ENCODE data around the gene TSPAN4. TPM values are rescaled to one million over a fixed set of nuclear protein-coding genes. Genes with fewer than 3 reads are reported as not detected.
A peak's percentile ranks its signal among the peaks of the same experiment; 100 is the strongest.

Gene TSPAN4
- total and polyA plus RNA-seq, 9 of the 15 experiments (the other 6 are each of a cell fraction or from before 2014, with no cell fraction given), result 0.07 to 31.0 (median 15.7) TPM

DNA sequence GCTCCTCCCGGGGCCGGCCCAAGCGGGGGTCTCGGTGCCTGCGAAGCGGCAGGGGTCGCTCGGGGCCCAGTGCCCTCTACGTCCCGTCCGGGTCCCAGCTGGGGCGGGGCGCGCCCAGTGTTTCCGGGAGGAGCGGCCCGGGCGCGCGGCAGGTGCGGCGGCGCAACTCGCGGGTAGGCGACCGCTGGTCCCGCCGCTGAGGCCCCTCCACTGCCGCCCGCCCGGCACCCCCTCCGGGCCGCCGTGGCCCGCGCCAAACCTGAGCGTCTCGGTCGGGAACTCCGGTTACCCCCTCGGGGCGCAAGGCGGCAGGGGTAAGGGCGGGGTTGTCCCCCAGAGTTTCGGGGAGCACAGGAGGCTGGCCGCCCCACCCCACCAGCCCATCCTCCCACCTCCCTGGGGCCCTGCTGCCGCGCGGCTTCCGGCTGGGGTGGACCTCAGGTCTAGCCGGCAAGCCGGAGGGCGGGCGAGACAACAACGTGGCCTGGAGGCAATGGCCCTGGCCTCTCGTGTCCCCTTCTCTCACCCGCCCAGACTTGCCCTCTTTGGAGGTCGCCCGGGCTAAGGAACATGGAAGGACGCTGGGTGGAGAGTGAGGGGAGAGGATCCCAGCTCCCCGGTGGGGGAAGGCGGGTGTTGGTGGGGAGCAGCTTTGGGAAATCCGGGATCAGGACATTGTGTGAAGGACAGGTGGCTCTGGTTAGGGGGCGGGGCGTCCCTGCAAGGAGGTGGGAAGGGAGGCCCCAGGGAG, 15.3 kb upstream of the TSPAN4 start (continued):
- TF ChIP-seq, protein P1, sequence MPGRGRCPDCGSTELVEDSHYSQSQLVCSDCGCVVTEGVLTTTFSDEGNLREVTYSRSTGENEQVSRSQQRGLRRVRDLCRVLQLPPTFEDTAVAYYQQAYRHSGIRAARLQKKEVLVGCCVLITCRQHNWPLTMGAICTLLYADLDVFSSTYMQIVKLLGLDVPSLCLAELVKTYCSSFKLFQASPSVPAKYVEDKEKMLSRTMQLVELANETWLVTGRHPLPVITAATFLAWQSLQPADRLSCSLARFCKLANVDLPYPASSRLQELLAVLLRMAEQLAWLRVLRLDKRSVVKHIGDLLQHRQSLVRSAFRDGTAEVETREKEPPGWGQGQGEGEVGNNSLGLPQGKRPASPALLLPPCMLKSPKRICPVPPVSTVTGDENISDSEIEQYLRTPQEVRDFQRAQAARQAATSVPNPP (IDR thresholded peaks at IDR 0.05; ENCODE audit: borderline replicate concordance, insufficient read depth, insufficient read length), result no peak
- no peak for TF ChIP-seq ZNF197 (CRISPR knock-in tag; IDR thresholded peaks at IDR 0.05; ENCODE audit: low read depth)
- TF ChIP-seq KLF6 (CRISPR knock-in tag; IDR thresholded peaks at IDR 0.05; ENCODE audit: borderline replicate concordance), result 0 out of 2 replicates have a peak, but pooled peaks have one; percentile 26
- TF ChIP-seq ZFX (CRISPR knock-in tag; IDR thresholded peaks at IDR 0.05), result peak; percentile 86
- TF ChIP-seq, protein P2, sequence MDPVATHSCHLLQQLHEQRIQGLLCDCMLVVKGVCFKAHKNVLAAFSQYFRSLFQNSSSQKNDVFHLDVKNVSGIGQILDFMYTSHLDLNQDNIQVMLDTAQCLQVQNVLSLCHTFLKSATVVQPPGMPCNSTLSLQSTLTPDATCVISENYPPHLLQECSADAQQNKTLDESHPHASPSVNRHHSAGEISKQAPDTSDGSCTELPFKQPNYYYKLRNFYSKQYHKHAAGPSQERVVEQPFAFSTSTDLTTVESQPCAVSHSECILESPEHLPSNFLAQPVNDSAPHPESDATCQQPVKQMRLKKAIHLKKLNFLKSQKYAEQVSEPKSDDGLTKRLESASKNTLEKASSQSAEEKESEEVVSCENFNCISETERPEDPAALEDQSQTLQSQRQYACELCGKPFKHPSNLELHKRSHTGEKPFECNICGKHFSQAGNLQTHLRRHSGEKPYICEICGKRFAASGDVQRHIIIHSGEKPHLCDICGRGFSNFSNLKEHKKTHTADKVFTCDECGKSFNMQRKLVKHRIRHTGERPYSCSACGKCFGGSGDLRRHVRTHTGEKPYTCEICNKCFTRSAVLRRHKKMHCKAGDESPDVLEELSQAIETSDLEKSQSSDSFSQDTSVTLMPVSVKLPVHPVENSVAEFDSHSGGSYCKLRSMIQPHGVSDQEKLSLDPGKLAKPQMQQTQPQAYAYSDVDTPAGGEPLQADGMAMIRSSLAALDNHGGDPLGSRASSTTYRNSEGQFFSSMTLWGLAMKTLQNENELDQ (CRISPR knock-in tag; IDR thresholded peaks at IDR 0.05; ENCODE audit: borderline replicate concordance), result no peak
- TF ChIP-seq, protein P3, sequence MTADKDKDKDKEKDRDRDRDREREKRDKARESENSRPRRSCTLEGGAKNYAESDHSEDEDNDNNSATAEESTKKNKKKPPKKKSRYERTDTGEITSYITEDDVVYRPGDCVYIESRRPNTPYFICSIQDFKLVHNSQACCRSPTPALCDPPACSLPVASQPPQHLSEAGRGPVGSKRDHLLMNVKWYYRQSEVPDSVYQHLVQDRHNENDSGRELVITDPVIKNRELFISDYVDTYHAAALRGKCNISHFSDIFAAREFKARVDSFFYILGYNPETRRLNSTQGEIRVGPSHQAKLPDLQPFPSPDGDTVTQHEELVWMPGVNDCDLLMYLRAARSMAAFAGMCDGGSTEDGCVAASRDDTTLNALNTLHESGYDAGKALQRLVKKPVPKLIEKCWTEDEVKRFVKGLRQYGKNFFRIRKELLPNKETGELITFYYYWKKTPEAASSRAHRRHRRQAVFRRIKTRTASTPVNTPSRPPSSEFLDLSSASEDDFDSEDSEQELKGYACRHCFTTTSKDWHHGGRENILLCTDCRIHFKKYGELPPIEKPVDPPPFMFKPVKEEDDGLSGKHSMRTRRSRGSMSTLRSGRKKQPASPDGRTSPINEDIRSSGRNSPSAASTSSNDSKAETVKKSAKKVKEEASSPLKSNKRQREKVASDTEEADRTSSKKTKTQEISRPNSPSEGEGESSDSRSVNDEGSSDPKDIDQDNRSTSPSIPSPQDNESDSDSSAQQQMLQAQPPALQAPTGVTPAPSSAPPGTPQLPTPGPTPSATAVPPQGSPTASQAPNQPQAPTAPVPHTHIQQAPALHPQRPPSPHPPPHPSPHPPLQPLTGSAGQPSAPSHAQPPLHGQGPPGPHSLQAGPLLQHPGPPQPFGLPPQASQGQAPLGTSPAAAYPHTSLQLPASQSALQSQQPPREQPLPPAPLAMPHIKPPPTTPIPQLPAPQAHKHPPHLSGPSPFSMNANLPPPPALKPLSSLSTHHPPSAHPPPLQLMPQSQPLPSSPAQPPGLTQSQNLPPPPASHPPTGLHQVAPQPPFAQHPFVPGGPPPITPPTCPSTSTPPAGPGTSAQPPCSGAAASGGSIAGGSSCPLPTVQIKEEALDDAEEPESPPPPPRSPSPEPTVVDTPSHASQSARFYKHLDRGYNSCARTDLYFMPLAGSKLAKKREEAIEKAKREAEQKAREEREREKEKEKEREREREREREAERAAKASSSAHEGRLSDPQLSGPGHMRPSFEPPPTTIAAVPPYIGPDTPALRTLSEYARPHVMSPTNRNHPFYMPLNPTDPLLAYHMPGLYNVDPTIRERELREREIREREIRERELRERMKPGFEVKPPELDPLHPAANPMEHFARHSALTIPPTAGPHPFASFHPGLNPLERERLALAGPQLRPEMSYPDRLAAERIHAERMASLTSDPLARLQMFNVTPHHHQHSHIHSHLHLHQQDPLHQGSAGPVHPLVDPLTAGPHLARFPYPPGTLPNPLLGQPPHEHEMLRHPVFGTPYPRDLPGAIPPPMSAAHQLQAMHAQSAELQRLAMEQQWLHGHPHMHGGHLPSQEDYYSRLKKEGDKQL (CRISPR knock-in tag; IDR thresholded peaks at IDR 0.05; ENCODE audit: borderline replicate concordance), result no peak
- no peak for TF ChIP-seq EWSR1 (IDR thresholded peaks at IDR 0.05; ENCODE audit: borderline replicate concordance, low read depth, partially characterized antibody)
- peak; percentile 5; the same call in 1 of the 2 replicates for TF ChIP-seq MBD2 (IDR thresholded peaks at IDR 0.05; ENCODE audit: borderline replicate concordance, low read depth)
- TF ChIP-seq, protein P4, sequence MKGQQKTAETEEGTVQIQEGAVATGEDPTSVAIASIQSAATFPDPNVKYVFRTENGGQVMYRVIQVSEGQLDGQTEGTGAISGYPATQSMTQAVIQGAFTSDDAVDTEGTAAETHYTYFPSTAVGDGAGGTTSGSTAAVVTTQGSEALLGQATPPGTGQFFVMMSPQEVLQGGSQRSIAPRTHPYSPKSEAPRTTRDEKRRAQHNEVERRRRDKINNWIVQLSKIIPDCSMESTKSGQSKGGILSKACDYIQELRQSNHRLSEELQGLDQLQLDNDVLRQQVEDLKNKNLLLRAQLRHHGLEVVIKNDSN (CRISPR knock-in tag; IDR thresholded peaks at IDR 0.05), result 0 out of 2 replicates have a peak, but pooled peaks have one; percentile 35
- TF ChIP-seq PYGO2 (tag; IDR thresholded peaks at IDR 0.05), result no peak
- no peak for TF ChIP-seq MXI1 (IDR thresholded peaks at IDR 0.05; ENCODE audit: low read depth, low read length)
- no peak for TF ChIP-seq TBL1XR1 (IDR thresholded peaks at IDR 0.05; ENCODE audit: low read length in 2 of 2)
- TF ChIP-seq RB1 (IDR thresholded peaks at IDR 0.05; ENCODE audit: low read depth), result peak; percentile 72; the same call in 1 of the 2 replicates
- no peak for TF ChIP-seq NCOA1 (IDR thresholded peaks at IDR 0.05; ENCODE audit: low read depth)
- peak in 1 of 2 experiments; percentile 30; a peak in 1 of 4 replicates for TF ChIP-seq FOXK2 (conservative IDR thresholded peaks at IDR 0.05 in 1 of 2, IDR thresholded peaks at IDR 0.05 in 1 of 2; ENCODE audit: low read depth in 2 of 2)
- peak; percentile 25 to 81 for TF ChIP-seq MAZ (CRISPR knock-in tag; conservative IDR thresholded peaks at IDR 0.05 in 1 of 2, IDR thresholded peaks at IDR 0.05 in 1 of 2)

Measured in K562 (cell line).